ENCODE measurements around the gene DHRS9.
A peak's percentile ranks its signal among the peaks of the same experiment; 100 is the strongest.

Gene DHRS9

GRCh38 chr2:169065864-169066517 lies 3.4 kb upstream of the DHRS9 start:
- DNase-seq = no peak

- DNase-seq = no peak
These were observed 2.5 kb upstream of the DHRS9 start for GRCh38 chr2:169066897-169067296.

DNA sequence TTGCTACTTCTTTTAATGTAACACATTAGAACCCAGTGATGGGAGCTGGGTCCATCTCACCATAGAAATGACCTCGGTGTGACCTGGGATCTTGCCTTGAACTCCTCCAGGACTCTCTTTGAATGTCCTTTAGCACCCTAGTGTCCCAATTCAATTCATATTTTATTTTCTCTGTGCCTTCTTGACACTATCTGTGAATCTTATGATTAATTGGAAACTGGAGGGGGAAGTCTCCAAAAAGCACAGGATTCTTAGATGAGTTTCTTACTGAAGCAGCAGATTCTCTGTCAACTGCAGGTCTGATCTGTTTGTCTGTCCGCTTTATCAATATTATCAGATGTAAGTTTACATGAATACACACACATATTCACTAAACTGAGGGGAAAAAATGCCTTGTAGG lies 470 bp downstream of the DHRS9 start:
- no peak for DNase-seq

DNA sequence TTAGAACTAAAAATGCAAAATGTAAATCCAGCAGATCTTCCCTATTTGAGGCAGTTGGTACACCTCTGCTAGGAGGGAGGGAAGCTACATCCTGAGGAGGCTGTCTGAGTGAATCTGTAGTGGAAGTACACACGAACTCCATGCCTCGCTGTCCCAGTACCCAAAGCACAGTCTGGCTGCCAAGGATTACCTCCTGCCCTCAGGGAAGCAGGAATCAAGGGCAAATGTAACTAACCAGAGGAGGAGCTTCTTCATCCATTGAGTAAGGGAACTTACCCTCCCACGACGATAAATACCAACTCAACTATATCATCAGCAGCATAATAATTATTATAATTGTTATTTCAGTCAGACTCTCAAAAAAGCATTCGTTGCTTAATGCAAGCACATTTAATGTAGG lies 2.1 kb downstream of the DHRS9 start:
- DNase-seq = no peak

DNA sequence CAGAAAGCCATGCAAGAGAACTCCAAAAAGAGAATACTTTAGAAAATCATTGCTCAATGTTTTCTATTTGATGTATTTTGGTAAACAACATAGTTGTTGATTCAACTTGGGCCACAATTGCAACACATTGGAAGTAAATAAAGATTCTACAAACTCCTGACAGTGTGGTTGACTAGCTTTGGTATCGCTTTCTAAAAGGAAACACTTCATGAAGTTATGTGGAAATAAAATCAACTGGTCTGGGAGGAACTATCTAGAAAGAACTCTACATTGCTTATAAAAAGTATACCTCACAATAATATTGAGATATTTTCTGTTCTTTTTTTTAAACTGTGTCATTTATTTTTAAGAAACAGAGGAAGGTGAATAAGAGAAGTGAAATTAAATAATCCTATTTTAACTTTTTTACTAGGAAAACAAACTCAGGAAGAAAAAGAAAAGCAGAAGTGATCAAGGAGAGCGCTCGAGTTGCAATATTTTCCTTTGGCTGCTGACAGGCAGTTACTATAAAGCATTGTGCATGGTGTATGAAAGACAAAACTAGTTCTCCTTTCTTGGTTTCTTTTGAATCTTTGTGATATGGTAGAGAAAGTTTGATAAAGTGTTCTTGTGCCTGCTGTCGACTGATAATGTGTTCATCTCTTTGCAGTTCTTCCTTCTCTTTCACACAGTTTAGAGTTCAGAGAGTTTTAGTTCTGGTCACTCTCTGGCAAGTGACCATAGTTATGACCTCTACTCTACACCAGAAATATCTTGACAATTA lies 3.0 kb downstream of the DHRS9 start:
- DNase-seq = no peak

DNA sequence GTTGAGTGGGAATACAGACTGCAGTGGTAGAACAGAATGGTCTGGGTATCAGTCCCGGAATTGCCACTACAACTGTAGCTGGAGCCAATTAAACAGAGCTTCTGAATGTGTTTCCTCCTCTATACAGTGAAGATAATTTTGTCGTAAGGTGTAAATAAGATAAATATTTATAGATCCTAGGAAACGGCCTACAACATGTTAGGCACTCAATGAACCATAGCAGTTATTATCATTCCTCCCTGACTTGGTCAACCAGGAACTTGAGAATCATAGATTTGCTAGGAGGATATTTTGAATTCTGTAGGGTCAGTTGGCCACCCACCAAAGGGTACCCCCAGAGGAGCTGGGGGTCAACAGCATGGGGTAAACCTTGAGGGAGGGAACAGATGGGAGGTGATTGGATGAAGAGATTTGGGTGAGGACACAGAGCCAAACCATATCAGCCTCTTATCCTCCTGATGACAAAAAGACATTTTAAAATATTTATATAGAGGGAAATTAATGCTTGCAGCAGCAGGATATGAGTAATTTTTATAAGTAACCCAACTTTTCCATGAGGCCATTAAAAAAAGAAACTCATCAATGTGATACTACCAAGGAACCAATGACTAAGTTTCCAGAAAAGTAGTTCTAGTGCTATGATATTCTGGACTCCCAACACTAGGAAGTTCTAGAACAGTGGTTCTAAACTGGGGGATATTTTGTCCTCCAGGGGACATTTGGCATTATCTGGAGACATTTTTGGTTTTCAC lies 4.0 kb downstream of the DHRS9 start:
- DNase-seq = no peak

DNA sequence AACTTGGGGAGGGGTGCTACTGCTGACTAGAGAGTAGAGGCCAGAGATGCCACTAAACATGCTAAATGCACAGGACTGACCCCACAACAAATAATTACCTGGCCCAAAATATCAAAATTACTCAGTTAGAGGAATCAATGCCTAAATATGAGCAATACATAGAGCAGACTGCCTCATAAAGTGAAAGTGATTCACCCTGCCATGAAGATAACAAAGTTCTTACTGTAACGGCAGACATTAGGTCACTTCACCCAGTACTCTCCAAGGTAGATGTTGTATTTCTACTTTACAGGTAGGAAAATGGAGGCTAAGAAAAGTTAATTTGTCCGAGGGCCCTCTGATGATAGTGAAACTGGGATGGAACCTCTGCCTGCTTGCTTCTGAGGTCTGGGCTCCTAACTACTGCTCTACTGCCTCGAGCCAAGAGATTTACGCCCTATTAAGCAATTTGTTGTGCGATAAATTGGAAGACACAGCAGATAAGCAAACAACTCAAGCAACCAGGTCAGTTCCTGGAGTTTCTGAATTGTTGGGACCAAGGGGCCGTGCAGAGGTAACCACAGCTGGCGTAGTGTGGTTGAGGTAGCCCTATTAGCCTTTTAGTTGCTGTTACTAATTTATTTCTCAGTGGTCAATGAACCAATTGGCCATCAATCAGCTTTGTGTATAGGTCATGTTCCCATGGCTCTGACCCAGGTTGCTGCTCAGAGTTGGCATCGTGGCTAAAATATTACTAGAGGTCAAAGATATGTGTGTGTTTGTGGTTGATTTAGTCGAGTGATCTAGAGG lies 4.8 kb downstream of the DHRS9 start:
- DNase-seq = no peak

GRCh38 chr2:169077674-169078240 lies 8.4 kb downstream of the DHRS9 start:
- no peak for DNase-seq

DNA sequence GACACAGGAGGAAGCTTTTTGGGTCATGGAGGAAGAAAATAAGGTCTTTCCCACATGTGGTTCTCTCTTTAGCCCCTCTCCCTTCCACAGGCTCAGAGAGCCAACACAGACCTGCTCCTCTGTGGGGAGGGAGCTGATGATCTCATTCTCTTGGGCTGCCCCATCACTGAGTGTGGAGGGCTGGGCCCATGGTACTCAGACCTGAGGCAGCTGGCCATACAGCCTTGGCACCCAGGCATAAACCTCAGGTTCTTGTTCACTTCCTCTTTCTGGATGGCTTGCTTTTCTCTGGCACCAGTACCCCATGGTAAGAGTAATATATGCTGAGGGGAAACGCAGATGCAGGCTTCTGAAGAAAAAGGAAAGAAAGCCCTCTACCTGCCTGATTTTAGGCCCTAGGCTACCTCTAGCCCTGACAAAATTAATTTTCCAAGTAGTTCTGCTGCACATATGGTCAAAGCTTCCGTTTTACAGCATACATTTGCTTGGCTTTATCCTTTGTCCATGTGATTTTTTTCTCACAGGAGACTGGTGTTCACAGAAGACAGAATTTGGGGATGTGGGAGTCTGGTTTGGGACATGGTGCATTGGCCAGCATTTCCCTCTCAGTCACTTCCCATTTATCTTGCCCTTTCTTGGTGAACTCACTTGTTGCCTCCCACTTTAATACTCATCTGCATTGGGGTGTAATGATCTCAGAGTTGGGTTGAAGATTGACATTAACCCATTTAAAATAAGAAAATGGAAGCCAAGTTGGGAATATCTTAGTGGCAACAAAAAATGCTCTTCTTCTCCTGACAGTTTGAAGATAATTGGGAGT lies 11.1 kb downstream of the DHRS9 start:
- no peak for DNase-seq

- no peak for DNase-seq
These were observed 12.2 kb downstream of the DHRS9 start for GRCh38 chr2:169081551-169081950.

GRCh38 chr2:169082995-169083394 lies 13.6 kb downstream of the DHRS9 start:
- DNase-seq = no peak

- no peak for DNase-seq
These were observed 17.6 kb downstream of the DHRS9 start for GRCh38 chr2:169086893-169087467.

- no peak for DNase-seq
These were observed 18.5 kb downstream of the DHRS9 start for GRCh38 chr2:169087757-169088379.

DNA sequence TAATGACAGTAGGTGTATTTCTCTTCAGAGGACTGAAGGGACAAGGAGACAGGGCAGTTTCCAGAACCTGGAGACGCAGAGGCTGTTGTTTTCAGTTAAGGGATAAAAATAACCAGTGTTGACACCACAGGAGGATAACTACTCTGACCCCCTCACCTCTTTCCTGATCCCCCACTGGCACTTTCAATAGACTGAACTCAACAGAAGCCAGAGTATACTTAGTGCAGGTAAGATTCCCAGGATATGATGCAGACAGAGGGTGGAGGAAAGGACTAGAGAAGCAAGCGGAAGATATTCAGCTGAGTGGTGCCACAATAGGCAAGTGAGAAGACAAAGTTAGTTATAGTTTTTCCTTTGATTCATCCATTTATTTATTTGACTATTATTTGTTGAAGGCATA lies 19.8 kb downstream of the DHRS9 start:
- no peak for DNase-seq

DNA sequence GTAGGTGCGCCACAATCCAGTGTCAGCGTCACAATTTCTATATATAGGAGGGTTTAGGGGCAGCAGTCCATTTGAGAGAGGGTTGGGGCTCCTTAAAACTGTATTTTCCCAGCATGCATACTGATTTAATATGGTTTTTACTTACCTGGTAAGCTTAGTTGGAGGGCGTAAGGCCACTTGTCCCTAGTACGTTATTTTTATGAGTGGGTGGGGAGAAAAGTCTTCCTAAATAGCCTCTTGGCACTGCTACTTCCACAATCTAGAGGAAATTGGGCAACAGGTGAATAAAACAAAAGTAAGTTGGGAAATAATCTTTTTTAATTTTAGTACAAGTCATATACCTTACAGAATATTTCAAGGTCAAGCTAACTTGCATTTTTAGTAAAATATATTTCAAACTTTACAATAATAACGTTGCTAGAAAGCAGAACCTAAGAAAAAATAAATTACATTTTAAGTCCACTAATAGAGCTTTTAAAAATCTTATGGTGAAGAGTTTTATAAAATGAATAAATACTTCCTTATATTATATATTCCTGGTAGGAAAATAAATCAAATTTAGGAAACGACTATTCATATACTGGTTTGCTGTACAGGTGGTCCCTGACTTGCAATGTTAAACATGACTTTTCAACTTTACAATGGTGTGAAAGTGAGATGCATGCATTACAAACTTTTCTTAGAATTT lies 20.9 kb downstream of the DHRS9 start:
- DNase-seq = peak; percentile 15

DNA sequence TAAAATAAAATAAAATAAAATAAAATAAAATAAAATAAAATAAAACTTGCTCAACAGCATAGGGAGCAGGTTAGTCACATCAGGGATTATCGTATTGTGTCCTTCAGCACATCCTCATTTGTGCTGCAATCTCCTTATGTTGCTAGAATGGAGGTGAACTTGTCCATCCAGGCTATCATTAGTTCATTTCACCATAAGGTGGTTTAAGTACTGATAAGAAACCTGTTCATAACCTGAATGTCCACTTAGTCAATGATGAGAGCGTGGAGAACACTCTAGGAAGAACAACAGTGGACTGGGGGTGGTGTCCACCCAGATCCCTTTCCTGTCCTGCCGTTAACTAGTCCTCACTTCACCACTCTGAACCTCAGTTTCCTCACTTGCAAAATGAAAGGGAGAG lies 21.9 kb downstream of the DHRS9 start:
- DNase-seq = no peak

GRCh38 chr2:169091761-169092519 lies 22.6 kb downstream of the DHRS9 start:
- no peak for DNase-seq

DNA sequence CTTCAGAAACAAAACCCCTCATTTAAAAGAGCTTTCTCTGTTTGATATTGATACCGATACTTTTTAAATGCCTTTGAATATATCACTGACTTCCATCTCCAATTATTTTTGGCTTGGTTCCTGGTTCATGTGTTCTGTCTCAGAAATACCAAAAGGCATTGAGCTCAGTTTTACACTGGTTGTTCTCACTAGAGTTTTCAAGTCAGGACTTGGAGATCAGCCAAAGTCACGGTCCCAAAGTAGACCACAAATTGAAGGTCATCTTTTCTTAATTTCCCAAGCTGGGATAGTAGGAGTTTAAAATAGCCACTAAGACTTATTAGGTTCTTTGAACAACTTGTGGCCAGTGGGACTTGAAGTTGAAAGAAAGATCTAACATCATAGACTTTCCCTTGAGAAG lies 24.2 kb downstream of the DHRS9 start:
- no peak for DNase-seq

- no peak for DNase-seq
These were observed 25.3 kb downstream of the DHRS9 start for GRCh38 chr2:169094676-169095075.
